ENCODE data around the gene FSTL1.

DNA sequence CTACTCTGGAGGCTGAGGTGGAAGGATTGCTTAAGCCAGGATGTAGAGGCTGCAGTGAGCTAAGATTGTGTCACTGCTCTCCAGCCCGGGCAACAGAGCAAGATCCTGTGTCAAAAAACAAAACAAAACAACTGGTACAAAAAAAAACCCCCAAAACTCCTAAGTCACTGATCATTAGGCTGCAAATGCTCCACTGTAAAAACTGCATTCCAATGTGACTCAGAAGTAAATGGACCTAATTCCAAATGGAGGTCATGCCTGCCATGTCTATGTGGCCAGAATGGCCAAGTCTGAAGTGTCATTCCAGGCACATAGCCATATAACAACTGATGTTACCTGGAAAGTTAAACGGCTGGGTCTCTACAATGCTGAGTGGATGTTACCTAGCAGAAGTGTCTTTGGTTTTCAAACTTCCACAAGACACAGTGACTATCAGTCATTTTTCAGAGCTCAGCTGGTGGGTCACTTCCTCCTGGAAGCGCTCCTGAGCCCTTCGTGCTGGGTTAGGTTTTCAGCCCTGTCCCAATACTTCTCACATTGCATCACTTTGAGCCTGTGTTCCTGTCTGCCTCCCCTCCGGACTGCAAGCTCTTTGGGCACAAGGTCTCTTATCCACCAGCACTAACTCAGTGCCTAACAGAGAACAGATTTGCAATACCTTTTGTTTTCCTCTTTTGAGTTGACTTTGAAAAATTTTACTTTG lies 10.6 kb downstream of the FSTL1 start:
- TF ChIP-seq, protein P1, sequence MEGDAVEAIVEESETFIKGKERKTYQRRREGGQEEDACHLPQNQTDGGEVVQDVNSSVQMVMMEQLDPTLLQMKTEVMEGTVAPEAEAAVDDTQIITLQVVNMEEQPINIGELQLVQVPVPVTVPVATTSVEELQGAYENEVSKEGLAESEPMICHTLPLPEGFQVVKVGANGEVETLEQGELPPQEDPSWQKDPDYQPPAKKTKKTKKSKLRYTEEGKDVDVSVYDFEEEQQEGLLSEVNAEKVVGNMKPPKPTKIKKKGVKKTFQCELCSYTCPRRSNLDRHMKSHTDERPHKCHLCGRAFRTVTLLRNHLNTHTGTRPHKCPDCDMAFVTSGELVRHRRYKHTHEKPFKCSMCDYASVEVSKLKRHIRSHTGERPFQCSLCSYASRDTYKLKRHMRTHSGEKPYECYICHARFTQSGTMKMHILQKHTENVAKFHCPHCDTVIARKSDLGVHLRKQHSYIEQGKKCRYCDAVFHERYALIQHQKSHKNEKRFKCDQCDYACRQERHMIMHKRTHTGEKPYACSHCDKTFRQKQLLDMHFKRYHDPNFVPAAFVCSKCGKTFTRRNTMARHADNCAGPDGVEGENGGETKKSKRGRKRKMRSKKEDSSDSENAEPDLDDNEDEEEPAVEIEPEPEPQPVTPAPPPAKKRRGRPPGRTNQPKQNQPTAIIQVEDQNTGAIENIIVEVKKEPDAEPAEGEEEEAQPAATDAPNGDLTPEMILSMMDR (IDR thresholded peaks at IDR 0.05), result no peak
- TF ChIP-seq POLR2A (IDR thresholded peaks at IDR 0.05) (no peak), POLR2AphosphoS5 (IDR thresholded peaks at IDR 0.05) (no peak), EP300 (IDR thresholded peaks at IDR 0.05) (no peak)
